PC-3 (cell line): Measurements from ENCODE around the gene SMU1. TPM values are rescaled to one million over a fixed set of nuclear protein-coding genes. Genes with fewer than 3 reads are reported as not detected.

Source experiments
- ATAC-seq: fragments of 200-7000 bp; cut with Tn5 transposase; 2 replicates; pipeline ENCODE4 v1.9.1; 2020; ENCODE audit warnings: mild to moderate bottlenecking, moderate library complexity
- Bru-seq: library from RNA; stranded (reverse); fragments of 400-500 nt; gene quantifications from one replicate; lab custom pipeline; 2021; lab: Mats Ljungman, UMichigan
- BruChase-seq, 2 experiments: library from RNA; stranded (reverse); fragments of 400-500 nt; gene quantifications; one replicate each; lab custom pipeline; 2021; lab: Mats Ljungman, UMichigan
- BruUV-seq: library from RNA; stranded (reverse); fragments of 400-500 nt; replicated peaks from 2 replicates; lab custom pipeline; 2021; lab: Mats Ljungman, UMichigan
- CTCF ChIA-PET: fragments of 300-600 bp; sonication (Branson Sonifier 250); formaldehyde crosslinking; loops from one replicate; lab custom pipeline; 2022; ENCODE audit warnings: antibody characterized with exemption; lab: Charles Lee
- POLR2A ChIA-PET: fragments of 300-600 bp; sonication (Branson Sonifier 250); formaldehyde crosslinking; loops from one replicate; lab custom pipeline; 2022; ENCODE audit warnings: antibody characterized with exemption; ENCODE audit not compliant: unreplicated experiment; lab: Charles Lee
- DNase-seq: peaks from one replicate; pipeline ENCODE4 v3.0.0-alpha.2; 2015
- H2AFZ ChIP-seq: fragments of 300-600 bp; sonication (generic); 2 replicates; pipeline ENCODE4 v1.6.0; 2016; ENCODE audit warnings: antibody characterized with exemption, low read length
- H3F3A ChIP-seq: fragments of 300-600 bp; sonication (generic); one replicate; pipeline ENCODE4 v1.6.0; 2017; ENCODE audit warnings: antibody characterized with exemption, low read length, control low read depth, mild to moderate bottlenecking; ENCODE audit not compliant: unreplicated experiment
- H3K27ac ChIP-seq: fragments of 300-600 bp; sonication (generic); 2 replicates; pipeline ENCODE4 v1.5.1; 2016; ENCODE audit warnings: mild to moderate bottlenecking, low read length
- H3K27me3 ChIP-seq: fragments of 300-600 bp; sonication (generic); 2 replicates; pipeline ENCODE4 v1.6.1; 2016; ENCODE audit warnings: low read length, mixed read lengths
- H3K36me3 ChIP-seq: fragments of 300-600 bp; sonication (generic); 2 replicates; pipeline ENCODE4 v1.6.1; 2016; ENCODE audit warnings: low read depth, mixed run types, low read length, mixed read lengths
- H3K4me1 ChIP-seq: fragments of 300-600 bp; sonication (generic); 2 replicates; pipeline ENCODE4 v1.5.1; 2016; ENCODE audit warnings: low read length; ENCODE audit not compliant: insufficient read depth
- H3K4me2 ChIP-seq: fragments of 300-600 bp; sonication (generic); 2 replicates; pipeline ENCODE4 v1.6.0; 2016; ENCODE audit warnings: low read length
- H3K4me3 ChIP-seq: fragments of 300-600 bp; sonication (generic); 2 replicates; pipeline ENCODE4 v1.5.1; 2016; ENCODE audit warnings: mild to moderate bottlenecking, low read length, mixed read lengths
- H3K79me2 ChIP-seq: fragments of 300-600 bp; sonication (generic); 2 replicates; pipeline ENCODE4 v1.6.1; 2017; ENCODE audit warnings: low read length, mixed read lengths
- H3K9ac ChIP-seq: fragments of 300-600 bp; sonication (generic); 2 replicates; pipeline ENCODE4 v1.6.0; 2016; ENCODE audit warnings: mild to moderate bottlenecking, low read length
- H3K9me2 ChIP-seq: fragments of 300-600 bp; sonication (generic); replicated peaks from 2 replicates; pipeline ENCODE4 v1.6.1; 2016; ENCODE audit warnings: mixed run types, low read length, mixed read lengths
- H3K9me3 ChIP-seq: fragments of 300-600 bp; sonication (generic); 2 replicates; pipeline ENCODE4 v1.6.1; 2016; ENCODE audit warnings: low read length, mixed read lengths
- H4K20me1 ChIP-seq: fragments of 300-600 bp; sonication (generic); 2 replicates; pipeline ENCODE4 v1.6.1; 2016; ENCODE audit warnings: low read length, mixed read lengths
- CTCF ChIP-seq: fragments of 300-600 bp; sonication (generic); conservative IDR thresholded peaks from 2 replicates; pipeline ENCODE4 v1.5.1; 2017; ENCODE audit warnings: antibody characterized with exemption, low read depth, mild to moderate bottlenecking, low read length
- EZH2 ChIP-seq: fragments of 300-600 bp; sonication (generic); IDR thresholded peaks from one replicate; pipeline ENCODE4 v1.6.1; 2017; ENCODE audit warnings: antibody characterized with exemption, mild to moderate bottlenecking, low read length; ENCODE audit not compliant: unreplicated experiment
- EZH2phosphoT487 ChIP-seq: fragments of 300-600 bp; sonication (generic); IDR thresholded peaks from 2 replicates; pipeline ENCODE4 v1.6.1; 2018; ENCODE audit warnings: mild to moderate bottlenecking, antibody characterized with exemption, low read length, borderline replicate concordance
- intact Hi-C: fragments of 100-400 bp; cut with micrococcal nuclease; formaldehyde crosslinking; loops from 2 replicates; pipeline ENCODE4 v1.9.0; 2023
- long read RNA-seq: library from polyadenylated mRNA; unstranded; transcript quantifications from one replicate; pipeline ENCODE4 v2.0.0, GENCODE V29; 2021; ENCODE audit not compliant: unreplicated experiment
- total RNA-seq: library from RNA; depleted of rRNA; stranded (reverse); fragments of >200 nt; gene quantifications from 2 replicates; pipeline ENCODE4 v1.2.3, GENCODE V29; 2014; rRNA removed

The SMU1 gene
- 17.4 and 17.6 TPM in 2 replicates for total RNA-seq
- Bru-seq, nascent RNA = percentile 83 among the genes with signal in this experiment
- percentile 92 among the genes with signal in this experiment for BruChase-seq, experiment 1, labeled RNA remaining after a 6-hour chase
- BruChase-seq, experiment 2, labeled RNA remaining after a 2-hour chase = percentile 88 among the genes with signal in this experiment
- long read RNA-seq, full-length matches to known transcripts = 63 of 86 reads
- long read RNA-seq, partial matches to known transcripts = 10 of 86 reads
- long read RNA-seq, other reads (novel, unspliced or antisense) = 13 of 86 reads

- H3K9me2 ChIP-seq = no peaks in the 10 kb centered on the region
- peaks cover 9% of the 10 kb centered on the region for H3K4me1 ChIP-seq
- peak within 1 kb of the TSS; percentile 95 for H3K4me2 ChIP-seq
- no peaks in the 10 kb centered on the region for H4K20me1 ChIP-seq
- H3K27me3 ChIP-seq = no peaks in the 10 kb centered on the region
- peak within 1 kb of the TSS; percentile 97 for H3K9ac ChIP-seq
- peak; percentile 97 for ATAC-seq
- intact Hi-C loops = no loop called here
- peaks cover 8% of the 10 kb centered on the region; the same call in 1 of the 2 replicates for H3K36me3 ChIP-seq
- H3K79me2 ChIP-seq = peaks cover 35% of the 10 kb centered on the region
- no peaks in the 10 kb centered on the region for H3K9me3 ChIP-seq
- H3K27ac ChIP-seq = peak within 1 kb of the TSS; percentile 31
- peak within 1 kb of the TSS; percentile 91 for H3K4me3 ChIP-seq
- peak; percentile 94 for DNase-seq
- H2AFZ ChIP-seq = peak within 1 kb of the TSS; percentile 41
- BruUV-seq = TSS peak; percentile 77
- POLR2A ChIA-PET = interaction anchor here (0.8 kb wide), 1 partner anchor 15 kb away, joined by 5 read pairs; no protein-coding TSS in a partner anchor
- TF ChIP-seq CTCF = no peak
- TF ChIP-seq EZH2phosphoT487 = no peak
- TF ChIP-seq EZH2 = no peak
- CTCF ChIA-PET = interaction anchor here (0.5 kb wide), 1 partner anchor 12 kb away, joined by 4 read pairs; no protein-coding TSS in a partner anchor
- H3F3A ChIP-seq = no peaks in the 10 kb centered on the region
Measured at GRCh38 chr9:33076046-33077004, at the start of gene SMU1. Gene SMU1, minus strand, starts transcription at chr9:33076674. Its CDS starts 66 bp downstream, at chr9:33076608.

- H3K4me2 ChIP-seq = no peak overlapping the region
- peaks cover 8% of the 10 kb centered on the region; the same call in 1 of the 2 replicates for H3K36me3 ChIP-seq
- no peak for ATAC-seq
Measured at GRCh38 chr9:33125461-33125860, 49.0 kb upstream of the SMU1 start.

More at GRCh38 chr9:33125461-33125860, 49.0 kb upstream of the SMU1 start:
- no peak overlapping the region for H2AFZ ChIP-seq
- peaks cover 13% of the 10 kb centered on the region for H3K4me1 ChIP-seq
- H3K4me3 ChIP-seq = no peak overlapping the region
- H3F3A ChIP-seq = no peaks in the 10 kb centered on the region
- intact Hi-C loops = no loop called here
- DNase-seq = no peak
- no peak overlapping the region for H3K9ac ChIP-seq
- no peaks in the 10 kb centered on the region for H3K79me2 ChIP-seq
- POLR2A ChIA-PET = no interaction called here
- H3K27ac ChIP-seq = no peak overlapping the region
- H3K27me3 ChIP-seq = no peaks in the 10 kb centered on the region
- no peaks in the 10 kb centered on the region for H3K9me2 ChIP-seq
- no TSS peak for BruUV-seq
- TF ChIP-seq EZH2phosphoT487 = no peak
- no peak for TF ChIP-seq EZH2
- no peak for TF ChIP-seq CTCF
- H3K9me3 ChIP-seq = no peaks in the 10 kb centered on the region
- CTCF ChIA-PET = no interaction called here
- H4K20me1 ChIP-seq = no peaks in the 10 kb centered on the region
